Stimulated activated CD4-positive, alpha-beta T cell treated with anti-CD3 and anti-CD28 coated beads, Interleukin-2, amount 100 ng/mL, for 4 hours (primary cell): ENCODE data around the gene RNF13.

Source experiments
- DNase-seq: peaks from one replicate; pipeline ENCODE4 v3.0.0-alpha.2; 2020; ENCODE audit warnings: low read depth

The RNF13 gene

DNA sequence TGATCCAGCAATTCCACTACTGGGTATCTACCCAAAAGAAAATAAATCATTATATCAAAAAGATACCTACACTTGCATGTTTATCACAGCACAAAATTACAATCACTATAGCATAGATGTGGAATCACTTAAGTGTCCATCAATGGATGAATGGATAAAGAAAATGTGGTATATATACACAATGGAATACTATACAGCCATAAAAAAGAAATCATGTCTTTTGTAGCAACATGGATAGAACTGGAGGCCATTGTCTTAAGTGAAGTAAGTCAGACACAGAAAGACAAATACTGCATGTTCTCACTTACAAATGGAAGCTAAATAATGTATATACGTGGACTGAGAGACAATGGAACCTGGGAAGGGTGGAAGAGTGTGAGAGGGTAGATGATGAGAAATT, 185.9 kb downstream of the RNF13 start:
- no peak for DNase-seq

DNA sequence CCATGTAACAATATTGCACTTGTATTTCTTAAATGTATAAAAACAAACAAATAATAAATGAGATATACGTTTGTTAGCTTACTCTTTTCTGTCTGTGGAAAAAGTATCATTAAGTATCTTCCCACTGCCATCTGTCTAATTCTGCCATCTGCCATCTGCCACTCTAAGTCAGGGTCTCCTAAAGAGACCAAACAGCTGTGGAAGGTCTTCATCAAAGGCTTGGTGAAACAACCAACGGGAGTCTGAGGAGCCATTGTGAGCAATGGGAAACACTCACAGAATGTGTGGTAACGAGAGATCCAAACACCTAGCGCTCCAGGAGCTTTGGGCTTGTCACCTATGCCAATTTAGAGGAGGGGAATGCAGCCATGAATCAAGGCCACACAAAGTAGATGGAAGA, 186.4 kb downstream of the RNF13 start:
- no peak for DNase-seq

- DNase-seq, result no peak
Measured at GRCh38 chr3:150000641-150001040, 187.6 kb downstream of the RNF13 start.

DNA sequence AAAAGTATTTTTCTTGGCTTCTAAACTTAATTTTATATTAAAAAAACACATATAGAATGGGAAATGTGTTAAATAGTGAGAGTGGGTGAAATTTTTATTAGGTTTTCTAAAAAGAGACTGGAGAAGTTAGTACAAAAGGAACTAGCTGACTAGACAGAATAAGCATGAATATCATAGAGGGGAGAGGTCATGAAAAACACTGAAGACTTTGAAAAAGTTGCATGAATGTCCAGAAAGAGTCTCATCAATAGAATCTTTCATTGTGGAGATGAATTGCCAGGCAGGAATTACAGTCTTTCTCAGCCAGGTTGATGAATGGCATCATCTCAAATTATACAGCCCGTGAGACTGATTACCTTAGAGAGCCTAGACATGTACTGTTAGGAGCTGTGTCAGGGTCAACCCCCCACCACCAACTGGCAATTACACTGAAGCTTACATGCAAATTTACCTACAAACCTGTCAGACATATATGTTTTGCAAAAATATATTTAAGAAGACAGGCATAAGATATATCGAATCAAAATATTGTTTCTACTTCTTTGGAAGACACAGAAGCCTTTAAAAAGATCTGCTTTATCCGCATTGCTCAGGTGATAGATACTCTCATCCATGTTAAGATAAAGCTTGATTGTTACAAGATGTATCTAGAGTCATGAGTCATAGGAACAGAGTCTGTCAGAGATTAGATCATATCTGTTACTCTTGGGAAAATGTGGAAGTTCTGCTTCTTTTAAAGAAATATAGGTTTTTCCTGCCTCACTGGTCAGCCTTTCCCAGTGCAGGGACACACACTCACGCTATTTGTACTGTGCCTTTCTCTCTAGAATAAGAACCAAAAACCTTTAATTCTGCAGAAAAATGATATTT, 192.5 kb downstream of the RNF13 start:
- DNase-seq, result no peak

- DNase-seq, result no peak
Measured at GRCh38 chr3:150006794-150007193, 193.8 kb downstream of the RNF13 start.
